PFSK-1 (cell line): Measurements from ENCODE around the gene GPR62.

Experiments
- FOXP2 ChIP-seq: optimal IDR thresholded peaks from 2 replicates; pipeline ENCODE3; 2011; ENCODE audit warnings: borderline replicate concordance, control low read depth, inconsistent platforms; ENCODE audit not compliant: insufficient read depth; ENCODE audit errors: extremely low read length, extremely low read depth
- POLR2AphosphoS5 ChIP-seq: IDR thresholded peaks from 2 replicates; pipeline ENCODE4 v1.6.1; 2012; ENCODE audit warnings: low read depth, mild to moderate bottlenecking, control low read depth, low read length, moderate library complexity
- SIN3A ChIP-seq: IDR thresholded peaks from 2 replicates; pipeline ENCODE4 v1.6.1; 2012; ENCODE audit warnings: mild to moderate bottlenecking, low read length, moderate library complexity, borderline replicate concordance; ENCODE audit not compliant: insufficient read depth
- TAF1 ChIP-seq: IDR thresholded peaks from 2 replicates; pipeline ENCODE4 v1.6.1; 2012; ENCODE audit warnings: low read length, control low read depth, borderline replicate concordance; ENCODE audit not compliant: insufficient read depth
- TF ChIP-seq, protein P1 (sequence below), 2 experiments: IDR thresholded peaks; 2 replicates each; pipeline versions ENCODE4 v1.6.1 to v1.8.0; 2011 to 2012; ENCODE audit warnings: low read depth in 2 of 2, low read length in 2 of 2, control low read depth in 1 of 2, inconsistent platforms in 1 of 2, mild to moderate bottlenecking in 1 of 2, moderate library complexity in 1 of 2; ENCODE audit not compliant: insufficient read depth in 1 of 2

Gene GPR62

DNA sequence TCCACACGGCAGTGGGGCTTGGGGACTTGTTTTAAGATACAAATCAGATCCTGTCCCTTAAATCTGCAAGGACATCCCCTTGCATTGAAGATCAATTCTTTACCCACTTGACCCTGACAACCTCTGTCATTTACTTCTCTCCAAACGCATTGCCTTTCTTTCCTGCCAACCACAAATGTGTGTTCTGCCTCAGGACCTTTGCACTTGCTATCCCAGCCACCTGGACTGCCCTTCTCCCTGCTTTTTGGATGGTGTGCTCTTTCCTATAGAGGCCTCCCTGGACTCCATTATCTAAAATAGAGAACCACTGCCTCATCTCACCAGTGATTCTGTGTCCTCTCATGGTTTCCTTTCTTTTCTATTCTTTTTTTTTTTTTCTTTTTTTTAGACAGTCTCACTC lies 42.0 kb downstream of the GPR62 start:
- TF ChIP-seq SIN3A = no peak
- no peak for TF ChIP-seq POLR2AphosphoS5
- TF ChIP-seq, protein P1, sequence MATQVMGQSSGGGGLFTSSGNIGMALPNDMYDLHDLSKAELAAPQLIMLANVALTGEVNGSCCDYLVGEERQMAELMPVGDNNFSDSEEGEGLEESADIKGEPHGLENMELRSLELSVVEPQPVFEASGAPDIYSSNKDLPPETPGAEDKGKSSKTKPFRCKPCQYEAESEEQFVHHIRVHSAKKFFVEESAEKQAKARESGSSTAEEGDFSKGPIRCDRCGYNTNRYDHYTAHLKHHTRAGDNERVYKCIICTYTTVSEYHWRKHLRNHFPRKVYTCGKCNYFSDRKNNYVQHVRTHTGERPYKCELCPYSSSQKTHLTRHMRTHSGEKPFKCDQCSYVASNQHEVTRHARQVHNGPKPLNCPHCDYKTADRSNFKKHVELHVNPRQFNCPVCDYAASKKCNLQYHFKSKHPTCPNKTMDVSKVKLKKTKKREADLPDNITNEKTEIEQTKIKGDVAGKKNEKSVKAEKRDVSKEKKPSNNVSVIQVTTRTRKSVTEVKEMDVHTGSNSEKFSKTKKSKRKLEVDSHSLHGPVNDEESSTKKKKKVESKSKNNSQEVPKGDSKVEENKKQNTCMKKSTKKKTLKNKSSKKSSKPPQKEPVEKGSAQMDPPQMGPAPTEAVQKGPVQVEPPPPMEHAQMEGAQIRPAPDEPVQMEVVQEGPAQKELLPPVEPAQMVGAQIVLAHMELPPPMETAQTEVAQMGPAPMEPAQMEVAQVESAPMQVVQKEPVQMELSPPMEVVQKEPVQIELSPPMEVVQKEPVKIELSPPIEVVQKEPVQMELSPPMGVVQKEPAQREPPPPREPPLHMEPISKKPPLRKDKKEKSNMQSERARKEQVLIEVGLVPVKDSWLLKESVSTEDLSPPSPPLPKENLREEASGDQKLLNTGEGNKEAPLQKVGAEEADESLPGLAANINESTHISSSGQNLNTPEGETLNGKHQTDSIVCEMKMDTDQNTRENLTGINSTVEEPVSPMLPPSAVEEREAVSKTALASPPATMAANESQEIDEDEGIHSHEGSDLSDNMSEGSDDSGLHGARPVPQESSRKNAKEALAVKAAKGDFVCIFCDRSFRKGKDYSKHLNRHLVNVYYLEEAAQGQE (IDR thresholded peaks at IDR 0.05; ENCODE audit: insufficient read depth in 1 of 2, low read depth in 2 of 2, low read length in 2 of 2) = no peak
- TF ChIP-seq TAF1 = no peak
- TF ChIP-seq FOXP2 = no peak

DNA sequence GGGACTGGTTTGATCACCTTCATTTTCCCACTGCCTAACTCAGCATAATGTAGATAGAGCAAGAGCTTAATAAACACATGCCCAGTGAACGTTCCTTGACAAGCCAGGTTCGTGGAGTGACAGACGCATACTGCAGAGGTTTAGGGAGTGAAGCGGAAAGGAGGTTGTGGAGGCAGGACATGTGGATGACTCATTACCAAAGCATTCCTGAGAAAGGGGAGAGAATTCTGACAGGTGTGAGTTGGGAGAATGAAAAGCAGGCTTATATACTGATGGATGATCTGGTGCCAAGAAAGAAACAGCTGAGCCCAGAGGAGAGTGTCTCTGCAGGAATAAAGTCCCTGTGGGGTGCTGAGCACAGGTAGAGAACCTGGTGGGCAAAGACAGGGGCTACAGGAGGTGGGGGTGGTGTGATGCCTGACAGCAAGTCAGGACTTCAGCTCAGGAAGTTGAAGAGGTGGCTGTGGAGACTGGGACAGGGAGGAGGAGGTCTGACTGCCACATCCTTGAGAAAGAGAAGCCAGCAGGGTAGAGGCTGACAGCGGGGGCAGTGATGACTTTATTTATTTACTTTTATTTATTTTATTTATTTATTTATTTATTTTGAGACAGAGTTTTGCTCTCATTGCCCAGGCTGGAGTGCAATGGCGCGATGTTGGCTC lies 42.9 kb downstream of the GPR62 start:
- TF ChIP-seq POLR2AphosphoS5 = no peak
- TF ChIP-seq, protein P1 (IDR thresholded peaks at IDR 0.05; ENCODE audit: insufficient read depth in 1 of 2, low read depth in 2 of 2, low read length in 2 of 2) = no peak
- no peak for TF ChIP-seq SIN3A
- no peak for TF ChIP-seq TAF1
- no peak for TF ChIP-seq FOXP2

DNA sequence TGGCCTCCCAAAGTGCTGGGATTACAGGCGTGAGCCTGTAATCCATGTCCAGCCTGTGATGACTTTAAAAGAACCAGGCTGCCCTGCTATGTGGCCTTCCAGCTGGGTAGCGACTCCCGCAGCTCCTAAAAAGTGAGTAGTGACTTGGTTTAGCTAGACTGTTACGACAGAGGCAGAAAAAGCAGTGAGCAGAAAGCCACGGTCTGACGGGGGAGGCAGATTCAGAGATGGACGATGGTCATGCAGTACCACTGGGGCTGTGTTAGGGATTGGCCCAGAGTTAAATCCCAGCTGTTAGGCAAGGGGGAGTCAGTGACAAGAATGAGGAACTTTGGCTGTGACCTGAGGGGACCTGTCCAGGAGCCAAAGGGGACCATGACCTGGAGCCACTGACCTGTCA lies 43.6 kb downstream of the GPR62 start:
- TF ChIP-seq TAF1 = no peak

DNA sequence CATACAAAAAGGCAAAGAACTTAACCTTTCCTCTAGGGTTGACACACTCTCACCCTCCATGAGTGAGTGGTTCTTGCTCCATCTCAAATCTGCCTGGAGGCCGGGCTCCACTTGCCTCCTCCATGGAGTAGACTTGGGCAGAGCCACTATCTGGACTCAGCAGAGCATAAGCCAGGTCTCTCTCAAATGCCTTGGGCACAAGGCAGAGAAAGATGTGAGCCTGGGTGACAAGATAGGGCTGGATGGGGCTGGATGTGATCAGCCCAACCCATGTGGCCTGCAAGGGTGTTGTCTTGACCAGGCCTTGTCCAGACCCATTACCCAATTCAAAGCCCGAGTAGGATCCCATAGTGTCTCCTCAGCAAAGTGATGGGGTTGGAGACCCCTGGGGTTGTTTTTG lies 44.7 kb downstream of the GPR62 start:
- TF ChIP-seq SIN3A (no peak), TAF1 (no peak)

DNA sequence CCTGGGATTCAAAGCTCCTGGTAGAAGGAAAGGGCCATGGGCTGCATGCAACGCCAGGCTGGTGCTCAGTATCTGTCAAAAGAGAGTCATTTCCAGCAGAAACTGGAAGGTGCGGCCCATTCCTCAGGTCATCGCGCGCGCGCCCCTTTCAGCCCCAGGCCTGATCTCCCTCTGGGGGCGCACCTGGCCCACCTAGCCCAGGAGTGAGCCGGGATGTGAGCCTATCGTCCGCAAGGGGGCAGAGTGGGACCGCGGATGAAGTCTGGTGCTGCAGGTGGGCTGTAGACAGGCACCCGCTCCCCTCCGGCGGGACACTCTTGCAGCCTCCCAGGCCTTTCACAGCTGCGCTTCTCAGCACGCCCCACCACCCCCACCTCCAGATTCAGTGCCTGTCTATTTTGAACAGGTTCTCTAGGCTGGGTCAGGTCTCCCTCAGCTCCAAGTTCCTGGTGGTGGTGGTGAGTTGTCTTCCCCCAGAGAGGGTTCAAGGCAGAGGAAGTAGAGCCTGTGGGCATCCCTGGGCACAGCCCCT lies 46.3 kb downstream of the GPR62 start:
- TF ChIP-seq FOXP2 (peak; percentile 20), SIN3A (no peak), TAF1 (no peak), POLR2AphosphoS5 (no peak)
- TF ChIP-seq, protein P1 (IDR thresholded peaks at IDR 0.05; ENCODE audit: insufficient read depth in 1 of 2, low read depth in 2 of 2, low read length in 2 of 2) = no peak

DNA sequence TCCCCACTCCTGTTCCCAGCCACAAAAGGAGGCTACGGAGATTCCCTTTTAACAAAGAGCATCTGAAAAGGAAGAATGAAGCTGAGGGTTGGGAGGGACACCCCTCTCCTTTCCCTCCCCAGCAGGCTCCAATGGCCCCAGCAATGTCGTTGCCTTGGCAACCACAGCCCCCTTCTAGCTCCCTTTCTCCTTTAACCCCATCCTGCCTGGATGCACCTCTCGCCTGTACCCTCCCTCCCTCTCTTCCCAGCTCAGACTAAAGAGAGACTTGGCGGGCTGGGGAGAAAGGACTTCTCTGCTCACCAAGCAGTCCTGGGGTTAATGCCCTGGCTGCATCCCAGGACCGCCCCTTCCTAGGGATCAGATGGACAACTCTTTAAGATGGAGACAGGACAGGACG lies 47.6 kb downstream of the GPR62 start:
- TF ChIP-seq, protein P1 (IDR thresholded peaks at IDR 0.05; ENCODE audit: insufficient read depth in 1 of 2, low read depth in 2 of 2, low read length in 2 of 2) = no peak
- TF ChIP-seq FOXP2 (no peak), POLR2AphosphoS5 (no peak), SIN3A (no peak), TAF1 (no peak)
